ENCODE results near the gene ARHGAP6. TPM values are rescaled to one million over a fixed set of nuclear protein-coding genes. Genes with fewer than 3 reads are reported as not detected.
A peak's percentile ranks its signal among the peaks of the same experiment; 100 is the strongest.

The ARHGAP6 gene
- total RNA-seq, 1 experiment from 2014 or later, result 0.07 TPM

GRCh38 chrX:11533199-11533651, 132.5 kb downstream of the ARHGAP6 start:
- Mint-ChIP-seq H3K4me1 (peaks cover 0 to 3% of the 10 kb centered on the region in 2 experiments; a peak in 1 of 4 replicates), H3K36me3 (ENCODE audit: insufficient read depth in 1 of 3, low read depth in 3 of 3) (no peaks in the 10 kb centered on the region), H3K27ac (no peak overlapping the region), H3K9me3 (peaks cover 37 to 46% of the 10 kb centered on the region in 2 experiments), H3K27me3 (ENCODE audit: low read depth) (peaks cover 17% of the 10 kb centered on the region), H3K4me3 (no peak overlapping the region)
- Histone ChIP-seq H2AFZ (ENCODE audit: low read length) (no peak overlapping the region), H2BK20ac (ENCODE audit: low read depth, low read length, poor library complexity, severe bottlenecking) (no peak overlapping the region), H3K4me1 (ENCODE audit: insufficient read depth, low read length) (no peaks in the 10 kb centered on the region), H3K27ac (ENCODE audit: insufficient read length, low read depth, low read length) (no peak overlapping the region), H4K20me1 (ENCODE audit: control insufficient read depth, insufficient read depth, insufficient read length) (no peaks in the 10 kb centered on the region), H3K4me2 (ENCODE audit: insufficient read depth, insufficient read length, low read length) (no peak overlapping the region), H3K4ac (ENCODE audit: low read depth, low read length) (no peak overlapping the region), H3K9me3 (ENCODE audit: control insufficient read depth, low read depth, low read length) (no peaks in the 10 kb centered on the region), H4K5ac (ENCODE audit: insufficient read length, low read depth, low read length) (no peak overlapping the region), H2BK5ac (ENCODE audit: insufficient read length, low read length) (no peak overlapping the region), H3K14ac (ENCODE audit: insufficient read depth, low read length) (no peak overlapping the region), H2AK5ac (ENCODE audit: insufficient read length, low read length) (no peak overlapping the region), H4K8ac (replicated peaks; ENCODE audit: insufficient read length, low read depth, low read length) (no peak overlapping the region), H4K91ac (ENCODE audit: insufficient read length, low read depth, low read length) (no peak overlapping the region), H3K9ac (ENCODE audit: extremely low read depth, insufficient read length, low read length) (no peak overlapping the region), H3K79me2 (ENCODE audit: insufficient read depth, low read length) (no peaks in the 10 kb centered on the region), H2BK120ac (ENCODE audit: low read depth, low read length, poor library complexity, severe bottlenecking) (no peak overlapping the region), H3K23ac (ENCODE audit: insufficient read length, low read depth, low read length) (no peak overlapping the region), H3K18ac (ENCODE audit: insufficient read length, low read depth, low read length) (no peak overlapping the region), H3K79me1 (ENCODE audit: insufficient read depth, low read depth, low read length, poor library complexity, severe bottlenecking) (no peaks in the 10 kb centered on the region), H2BK15ac (ENCODE audit: low read depth, low read length) (no peak overlapping the region), H3T11ph (ENCODE audit: low read length) (no peak overlapping the region), H3K56ac (ENCODE audit: insufficient read length, low read depth, low read length) (no peak overlapping the region), H2BK12ac (ENCODE audit: insufficient read length, low read depth, low read length) (no peak overlapping the region), H3K27me3 (ENCODE audit: insufficient read depth, low read length) (peaks cover 2% of the 10 kb centered on the region; the same call in 1 of the 2 replicates), H3K23me2 (ENCODE audit: insufficient read length, low read depth, low read length, poor library complexity, severe bottlenecking) (no peaks in the 10 kb centered on the region)
- WGBS (ENCODE audit: extremely low coverage, insufficient read length, low lambda C conversion rate), result no CpG with 5 or more reads among the region's 2 CpGs
- DNase-seq, result no peak
- peak; percentile 83 for TF ChIP-seq CTCF (conservative IDR thresholded peaks at IDR 0.05)

All from H9 (cell line).